Measurements from ENCODE around the gene LHFPL2.

- no peak for TF ChIP-seq CTCF (IDR thresholded peaks at IDR 0.05)
- TF ChIP-seq POLR2AphosphoS5 (IDR thresholded peaks at IDR 0.05) = no peak
- TF ChIP-seq POLR2A (IDR thresholded peaks at IDR 0.05) = no peak
- TF ChIP-seq EP300 (IDR thresholded peaks at IDR 0.05; ENCODE audit: low read depth) = no peak
These were observed 127.1 kb downstream of the LHFPL2 start for GRCh38 chr5:78521455-78521854.

Data from transverse colon (tissue), 4 donors.